Measurements from ENCODE around the gene SHE.

- TF ChIP-seq, protein P1, sequence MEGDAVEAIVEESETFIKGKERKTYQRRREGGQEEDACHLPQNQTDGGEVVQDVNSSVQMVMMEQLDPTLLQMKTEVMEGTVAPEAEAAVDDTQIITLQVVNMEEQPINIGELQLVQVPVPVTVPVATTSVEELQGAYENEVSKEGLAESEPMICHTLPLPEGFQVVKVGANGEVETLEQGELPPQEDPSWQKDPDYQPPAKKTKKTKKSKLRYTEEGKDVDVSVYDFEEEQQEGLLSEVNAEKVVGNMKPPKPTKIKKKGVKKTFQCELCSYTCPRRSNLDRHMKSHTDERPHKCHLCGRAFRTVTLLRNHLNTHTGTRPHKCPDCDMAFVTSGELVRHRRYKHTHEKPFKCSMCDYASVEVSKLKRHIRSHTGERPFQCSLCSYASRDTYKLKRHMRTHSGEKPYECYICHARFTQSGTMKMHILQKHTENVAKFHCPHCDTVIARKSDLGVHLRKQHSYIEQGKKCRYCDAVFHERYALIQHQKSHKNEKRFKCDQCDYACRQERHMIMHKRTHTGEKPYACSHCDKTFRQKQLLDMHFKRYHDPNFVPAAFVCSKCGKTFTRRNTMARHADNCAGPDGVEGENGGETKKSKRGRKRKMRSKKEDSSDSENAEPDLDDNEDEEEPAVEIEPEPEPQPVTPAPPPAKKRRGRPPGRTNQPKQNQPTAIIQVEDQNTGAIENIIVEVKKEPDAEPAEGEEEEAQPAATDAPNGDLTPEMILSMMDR (conservative IDR thresholded peaks at IDR 0.05; ENCODE audit: low read length) = no peak
- no peak for TF ChIP-seq EZH2phosphoT487 (IDR thresholded peaks at IDR 0.05; ENCODE audit: borderline replicate concordance, low read depth, low read length)
These were observed 39.0 kb upstream of the SHE start for GRCh38 chr1:154541231-154541630.

Data from OCI-LY7 (cell line).